ENCODE data around the gene DENND4C.

DNA sequence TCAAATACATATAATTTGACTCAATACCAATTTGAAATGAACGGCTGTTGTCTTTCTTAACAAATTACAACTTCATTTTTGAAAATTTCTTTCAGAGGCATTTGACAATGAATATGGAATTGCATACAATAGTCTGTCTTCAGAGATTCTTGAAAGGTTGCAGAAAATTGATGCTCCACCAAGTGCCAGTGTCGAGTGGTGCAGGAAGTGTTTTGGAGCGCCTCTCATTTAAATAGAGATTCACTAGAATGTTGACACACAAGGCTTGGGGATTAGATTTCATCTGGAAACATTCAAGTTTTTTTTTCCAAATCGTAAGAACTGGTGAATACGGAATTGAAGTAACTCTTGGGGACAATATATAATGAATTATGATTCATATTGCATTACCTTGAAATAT lies 141.4 kb downstream of the DENND4C start:
- TF ChIP-seq, protein P1, sequence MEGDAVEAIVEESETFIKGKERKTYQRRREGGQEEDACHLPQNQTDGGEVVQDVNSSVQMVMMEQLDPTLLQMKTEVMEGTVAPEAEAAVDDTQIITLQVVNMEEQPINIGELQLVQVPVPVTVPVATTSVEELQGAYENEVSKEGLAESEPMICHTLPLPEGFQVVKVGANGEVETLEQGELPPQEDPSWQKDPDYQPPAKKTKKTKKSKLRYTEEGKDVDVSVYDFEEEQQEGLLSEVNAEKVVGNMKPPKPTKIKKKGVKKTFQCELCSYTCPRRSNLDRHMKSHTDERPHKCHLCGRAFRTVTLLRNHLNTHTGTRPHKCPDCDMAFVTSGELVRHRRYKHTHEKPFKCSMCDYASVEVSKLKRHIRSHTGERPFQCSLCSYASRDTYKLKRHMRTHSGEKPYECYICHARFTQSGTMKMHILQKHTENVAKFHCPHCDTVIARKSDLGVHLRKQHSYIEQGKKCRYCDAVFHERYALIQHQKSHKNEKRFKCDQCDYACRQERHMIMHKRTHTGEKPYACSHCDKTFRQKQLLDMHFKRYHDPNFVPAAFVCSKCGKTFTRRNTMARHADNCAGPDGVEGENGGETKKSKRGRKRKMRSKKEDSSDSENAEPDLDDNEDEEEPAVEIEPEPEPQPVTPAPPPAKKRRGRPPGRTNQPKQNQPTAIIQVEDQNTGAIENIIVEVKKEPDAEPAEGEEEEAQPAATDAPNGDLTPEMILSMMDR (IDR thresholded peaks at IDR 0.05), result no peak
- no peak for TF ChIP-seq POLR2A (IDR thresholded peaks at IDR 0.05)

All from body of pancreas (tissue), 4 donors.